ENCODE measurements around the gene GLCCI1. TPM values are rescaled to one million over a fixed set of nuclear protein-coding genes. Genes with fewer than 3 reads are reported as not detected.

The GLCCI1 gene
- total RNA-seq, 1 donor from 2014 or later, result 2.1 TPM

DNA sequence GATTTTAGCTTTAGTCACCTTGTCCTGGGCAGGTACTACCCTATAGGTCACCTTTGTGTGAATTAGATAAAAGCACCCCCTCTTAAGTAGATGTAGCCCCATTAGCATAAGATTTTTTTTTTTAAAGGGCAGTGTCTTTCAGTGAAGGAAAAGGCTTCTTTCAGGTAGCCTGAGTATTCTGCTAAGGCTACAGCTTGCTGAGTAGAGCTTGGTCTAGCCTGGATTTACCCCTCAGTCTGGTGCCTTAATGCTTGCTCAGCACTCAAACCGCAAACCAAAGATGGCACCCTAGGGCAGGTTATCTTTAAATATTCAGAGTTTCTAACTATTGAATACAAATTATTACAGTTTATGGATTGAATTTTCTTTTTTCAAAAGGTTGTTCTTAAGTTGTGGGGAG is 83.4 kb downstream of the GLCCI1 start:
- TF ChIP-seq, protein P1, sequence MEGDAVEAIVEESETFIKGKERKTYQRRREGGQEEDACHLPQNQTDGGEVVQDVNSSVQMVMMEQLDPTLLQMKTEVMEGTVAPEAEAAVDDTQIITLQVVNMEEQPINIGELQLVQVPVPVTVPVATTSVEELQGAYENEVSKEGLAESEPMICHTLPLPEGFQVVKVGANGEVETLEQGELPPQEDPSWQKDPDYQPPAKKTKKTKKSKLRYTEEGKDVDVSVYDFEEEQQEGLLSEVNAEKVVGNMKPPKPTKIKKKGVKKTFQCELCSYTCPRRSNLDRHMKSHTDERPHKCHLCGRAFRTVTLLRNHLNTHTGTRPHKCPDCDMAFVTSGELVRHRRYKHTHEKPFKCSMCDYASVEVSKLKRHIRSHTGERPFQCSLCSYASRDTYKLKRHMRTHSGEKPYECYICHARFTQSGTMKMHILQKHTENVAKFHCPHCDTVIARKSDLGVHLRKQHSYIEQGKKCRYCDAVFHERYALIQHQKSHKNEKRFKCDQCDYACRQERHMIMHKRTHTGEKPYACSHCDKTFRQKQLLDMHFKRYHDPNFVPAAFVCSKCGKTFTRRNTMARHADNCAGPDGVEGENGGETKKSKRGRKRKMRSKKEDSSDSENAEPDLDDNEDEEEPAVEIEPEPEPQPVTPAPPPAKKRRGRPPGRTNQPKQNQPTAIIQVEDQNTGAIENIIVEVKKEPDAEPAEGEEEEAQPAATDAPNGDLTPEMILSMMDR (IDR thresholded peaks at IDR 0.05; ENCODE audit: insufficient read depth, low read length, severe bottlenecking), result no peak
- Histone ChIP-seq H3K27me3 (ENCODE audit: control insufficient read depth, insufficient read depth, low read length) (no peaks in the 10 kb centered on the region), H3K4me3 (ENCODE audit: low read depth, low read length) (no peak overlapping the region), H3K36me3 (ENCODE audit: control insufficient read depth, insufficient read depth, low read length) (no peaks in the 10 kb centered on the region)
- DNase-seq (ENCODE audit: low read depth) (no peak), FAIRE-seq (no peak)

DNA sequence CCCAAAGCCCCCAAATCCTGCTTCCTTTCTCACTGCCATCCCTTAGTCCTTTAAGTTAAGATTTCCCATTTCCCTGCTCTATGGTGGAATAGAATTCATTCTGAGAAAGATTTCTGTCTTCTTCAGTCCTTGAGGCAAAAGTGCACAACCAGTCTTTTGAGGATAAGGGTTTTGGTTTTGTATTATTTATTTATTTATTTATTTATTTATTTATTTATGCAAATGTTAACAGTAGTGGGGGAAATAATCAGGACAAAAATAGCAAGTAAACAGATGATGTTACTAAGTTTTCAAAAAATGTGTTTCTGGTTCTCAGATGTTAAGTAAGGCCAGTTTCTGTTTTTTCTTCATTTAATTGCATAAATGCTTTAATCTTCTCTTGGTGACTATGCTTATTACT is 84.2 kb downstream of the GLCCI1 start:
- TF ChIP-seq, protein P1 (IDR thresholded peaks at IDR 0.05; ENCODE audit: insufficient read depth, low read length, severe bottlenecking), result no peak
- DNase-seq (ENCODE audit: low read depth) (no peak), FAIRE-seq (no peak)
- Histone ChIP-seq H3K27me3 (ENCODE audit: control insufficient read depth, insufficient read depth, low read length) (no peaks in the 10 kb centered on the region), H3K4me3 (ENCODE audit: low read depth, low read length) (no peak overlapping the region), H3K36me3 (ENCODE audit: control insufficient read depth, insufficient read depth, low read length) (no peaks in the 10 kb centered on the region)

DNA sequence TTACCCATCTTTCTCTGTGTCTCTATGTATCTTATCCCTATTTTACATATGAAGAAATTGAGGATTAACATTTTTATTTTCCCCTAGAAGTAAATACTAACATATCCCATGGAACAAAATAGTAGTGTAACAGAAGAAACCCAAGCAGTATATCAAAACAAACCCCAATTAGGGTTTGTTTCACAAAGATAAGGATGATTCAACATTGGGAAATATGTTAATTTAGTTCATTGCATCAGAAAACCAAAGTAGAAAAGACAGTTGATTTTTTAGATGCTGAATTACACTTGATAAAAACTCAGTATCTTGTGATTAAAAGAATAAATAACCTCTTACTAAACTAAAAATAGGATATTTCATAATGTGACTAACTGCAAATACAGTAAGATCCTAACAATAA is 87.8 kb downstream of the GLCCI1 start:
- DNase-seq (ENCODE audit: low read depth), result no peak
- Histone ChIP-seq H3K36me3 (ENCODE audit: control insufficient read depth, insufficient read depth, low read length) (no peaks in the 10 kb centered on the region), H3K27me3 (ENCODE audit: control insufficient read depth, insufficient read depth, low read length) (no peaks in the 10 kb centered on the region), H3K4me3 (ENCODE audit: low read depth, low read length) (no peak overlapping the region)
- TF ChIP-seq, protein P1 (IDR thresholded peaks at IDR 0.05; ENCODE audit: insufficient read depth, low read length, severe bottlenecking), result no peak
- FAIRE-seq, result no peak

GRCh38 chr7:8057566-8057965 is 89.0 kb downstream of the GLCCI1 start:
- no peaks in the 10 kb centered on the region for H3K36me3 ChIP-seq (ENCODE audit: control insufficient read depth, insufficient read depth, low read length)
- no peak for FAIRE-seq
- TF ChIP-seq, protein P1 (IDR thresholded peaks at IDR 0.05; ENCODE audit: insufficient read depth, low read length, severe bottlenecking), result no peak

DNA sequence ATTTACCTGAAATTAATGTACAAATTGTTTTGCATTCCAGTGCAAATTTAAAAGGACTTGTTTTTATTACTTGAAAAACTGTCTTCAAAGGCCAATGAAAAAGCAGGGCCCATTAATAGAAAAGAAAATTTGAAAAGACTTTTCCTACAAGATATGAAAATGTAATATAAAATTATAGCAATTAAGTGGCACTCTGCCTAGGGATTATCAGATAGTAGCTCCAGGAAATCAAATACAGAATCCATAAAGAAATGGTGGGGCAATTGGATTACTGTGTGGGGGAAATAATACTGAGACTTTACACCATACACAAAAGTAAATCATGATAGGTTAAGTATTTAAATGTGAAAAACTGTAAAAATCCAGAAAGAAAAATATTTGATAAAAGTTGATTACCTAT is 89.7 kb downstream of the GLCCI1 start:
- Histone ChIP-seq H3K4me3 (ENCODE audit: low read depth, low read length) (no peak overlapping the region), H3K36me3 (ENCODE audit: control insufficient read depth, insufficient read depth, low read length) (no peaks in the 10 kb centered on the region), H3K27me3 (ENCODE audit: control insufficient read depth, insufficient read depth, low read length) (no peaks in the 10 kb centered on the region)
- TF ChIP-seq, protein P1 (IDR thresholded peaks at IDR 0.05; ENCODE audit: insufficient read depth, low read length, severe bottlenecking), result no peak
- no peak for FAIRE-seq
- DNase-seq (ENCODE audit: low read depth), result no peak

More at GRCh38 chr7:8057566-8057965, 89.0 kb downstream of the GLCCI1 start:
- H3K4me3 ChIP-seq (ENCODE audit: low read depth, low read length), result no peak overlapping the region
- no peaks in the 10 kb centered on the region for H3K27me3 ChIP-seq (ENCODE audit: control insufficient read depth, insufficient read depth, low read length)
- no peak for DNase-seq (ENCODE audit: low read depth)

- DNase-seq (ENCODE audit: low read depth) (no peak), FAIRE-seq (no peak)
- Histone ChIP-seq H3K36me3 (ENCODE audit: control insufficient read depth, insufficient read depth, low read length) (no peaks in the 10 kb centered on the region), H3K4me3 (ENCODE audit: low read depth, low read length) (no peak overlapping the region), H3K27me3 (ENCODE audit: control insufficient read depth, insufficient read depth, low read length) (no peaks in the 10 kb centered on the region)
- TF ChIP-seq, protein P1 (IDR thresholded peaks at IDR 0.05; ENCODE audit: insufficient read depth, low read length, severe bottlenecking), result no peak
Observed at GRCh38 chr7:8058852-8059251, 90.3 kb downstream of the GLCCI1 start.

All from bronchial epithelial cell (primary cell).